HG03558 (cell line): Measurements from ENCODE around the gene BICDL2.
"Not testable (repeated sequence)": the region's sequence is repeated elsewhere in the genome, so short reads cannot be mapped to it uniquely, and the experiment has no call there.

Source experiments
- ATAC-seq: cut with Tn5 transposase; IDR thresholded peaks from one replicate; pipeline ENCODE4 v1.9.1; 2021; ENCODE audit warnings: moderate number of reproducible peaks; ENCODE audit not compliant: unreplicated experiment; ENCODE audit errors: extremely low read depth

Gene BICDL2

GRCh38 chr16:3065069-3065741, 28.5 kb upstream of the BICDL2 start, which contains the start of gene IL32:
TSS of gene IL32 (plus strand) at chr16:3065640. CDS start at chr16:3065812, 172 bp downstream.
- no peak for ATAC-seq

GRCh38 chr16:3063625-3064386, 27.1 kb upstream of the BICDL2 start:
- no peak for ATAC-seq

- no peak for ATAC-seq
These were observed 25.8 kb upstream of the BICDL2 start for GRCh38 chr16:3062553-3062952.

- ATAC-seq, result no peak
These were observed 23.8 kb upstream of the BICDL2 start for GRCh38 chr16:3060339-3061127.

GRCh38 chr16:3059723-3060242, 23.0 kb upstream of the BICDL2 start:
- no peak for ATAC-seq

- no peak for ATAC-seq
These were observed 22.4 kb upstream of the BICDL2 start for GRCh38 chr16:3059041-3059722.

GRCh38 chr16:3058139-3059030, 21.6 kb upstream of the BICDL2 start:
- no peak for ATAC-seq

GRCh38 chr16:3057181-3058138, 20.7 kb upstream of the BICDL2 start:
- no peak for ATAC-seq

- ATAC-seq, result no peak
These were observed 19.8 kb upstream of the BICDL2 start for GRCh38 chr16:3056336-3057180.

- not testable (repeated sequence) for ATAC-seq
These were observed 19.0 kb upstream of the BICDL2 start for GRCh38 chr16:3055734-3056115.

- ATAC-seq, result no peak
These were observed 18.4 kb upstream of the BICDL2 start for GRCh38 chr16:3054965-3055733.

GRCh38 chr16:3053330-3053710, 16.6 kb upstream of the BICDL2 start:
- ATAC-seq, result not testable (repeated sequence)

GRCh38 chr16:3052571-3053329, 16.0 kb upstream of the BICDL2 start:
- ATAC-seq, result not testable (repeated sequence)

GRCh38 chr16:3051494-3051893, 14.8 kb upstream of the BICDL2 start:
- no peak for ATAC-seq

GRCh38 chr16:3051009-3051408, 14.3 kb upstream of the BICDL2 start:
- no peak for ATAC-seq

- ATAC-seq, result no peak
These were observed 13.7 kb upstream of the BICDL2 start for GRCh38 chr16:3050487-3050886.
